GM20000 (cell line): ENCODE measurements around the gene CAPN2.

Experiments used
- DNase-seq: peaks from one replicate; pipeline ENCODE4 v3.0.0; 2012; ENCODE audit warnings: low spot score
- TF ChIP-seq, protein P1 (sequence below): IDR thresholded peaks from 2 replicates; pipeline ENCODE4 v1.5.1; 2012; ENCODE audit warnings: mild to moderate bottlenecking, control low read depth; ENCODE audit errors: extremely low read depth, missing control alignments

The CAPN2 gene

DNA sequence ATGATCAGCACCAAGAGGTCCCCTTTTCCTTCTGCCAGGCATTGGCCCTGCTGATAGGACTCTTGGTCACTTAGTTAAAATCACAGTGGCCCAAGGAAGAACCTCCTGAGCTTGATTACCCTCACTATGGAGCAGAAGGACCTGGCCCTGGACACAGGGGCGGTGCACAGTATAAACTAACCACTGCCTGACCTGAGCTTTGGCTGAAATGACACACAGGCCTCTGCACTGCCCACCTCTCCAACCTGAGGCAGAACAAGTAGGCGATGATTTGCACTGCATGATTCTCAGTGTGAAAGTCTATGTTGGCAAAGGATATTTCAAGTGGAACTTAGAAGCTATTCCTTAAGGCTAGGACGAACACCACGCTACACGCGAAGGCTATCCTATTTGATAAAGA is 48.5 kb downstream of the CAPN2 start:
- DNase-seq, result peak; percentile 3

GRCh38 chr1:223761411-223761810 is 49.1 kb downstream of the CAPN2 start:
- TF ChIP-seq, protein P1, sequence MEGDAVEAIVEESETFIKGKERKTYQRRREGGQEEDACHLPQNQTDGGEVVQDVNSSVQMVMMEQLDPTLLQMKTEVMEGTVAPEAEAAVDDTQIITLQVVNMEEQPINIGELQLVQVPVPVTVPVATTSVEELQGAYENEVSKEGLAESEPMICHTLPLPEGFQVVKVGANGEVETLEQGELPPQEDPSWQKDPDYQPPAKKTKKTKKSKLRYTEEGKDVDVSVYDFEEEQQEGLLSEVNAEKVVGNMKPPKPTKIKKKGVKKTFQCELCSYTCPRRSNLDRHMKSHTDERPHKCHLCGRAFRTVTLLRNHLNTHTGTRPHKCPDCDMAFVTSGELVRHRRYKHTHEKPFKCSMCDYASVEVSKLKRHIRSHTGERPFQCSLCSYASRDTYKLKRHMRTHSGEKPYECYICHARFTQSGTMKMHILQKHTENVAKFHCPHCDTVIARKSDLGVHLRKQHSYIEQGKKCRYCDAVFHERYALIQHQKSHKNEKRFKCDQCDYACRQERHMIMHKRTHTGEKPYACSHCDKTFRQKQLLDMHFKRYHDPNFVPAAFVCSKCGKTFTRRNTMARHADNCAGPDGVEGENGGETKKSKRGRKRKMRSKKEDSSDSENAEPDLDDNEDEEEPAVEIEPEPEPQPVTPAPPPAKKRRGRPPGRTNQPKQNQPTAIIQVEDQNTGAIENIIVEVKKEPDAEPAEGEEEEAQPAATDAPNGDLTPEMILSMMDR, result no peak
- no peak for DNase-seq

More for the DNA sequence above, 48.5 kb downstream of the CAPN2 start:
- TF ChIP-seq, protein P1, result no peak

DNA sequence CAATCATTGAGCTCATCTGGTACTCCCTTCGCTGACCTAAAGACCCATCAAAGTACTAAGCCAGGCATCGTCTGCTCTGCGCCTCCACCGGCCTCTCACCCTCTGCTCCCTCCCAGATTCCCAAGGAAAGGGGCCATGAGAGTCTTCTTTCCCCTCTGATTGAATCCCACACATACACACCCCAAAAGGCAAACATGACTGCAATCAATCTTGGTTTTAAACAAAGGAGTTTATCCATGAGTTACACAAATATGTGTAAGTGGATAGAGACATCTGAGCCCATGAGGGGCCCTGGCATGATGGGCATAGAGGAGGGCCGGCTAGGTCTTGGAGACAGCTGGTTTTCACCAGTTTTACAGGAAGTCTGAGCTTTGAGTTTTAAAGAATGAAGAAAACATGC is 50.9 kb downstream of the CAPN2 start:
- DNase-seq, result no peak
- TF ChIP-seq, protein P1, result no peak

DNA sequence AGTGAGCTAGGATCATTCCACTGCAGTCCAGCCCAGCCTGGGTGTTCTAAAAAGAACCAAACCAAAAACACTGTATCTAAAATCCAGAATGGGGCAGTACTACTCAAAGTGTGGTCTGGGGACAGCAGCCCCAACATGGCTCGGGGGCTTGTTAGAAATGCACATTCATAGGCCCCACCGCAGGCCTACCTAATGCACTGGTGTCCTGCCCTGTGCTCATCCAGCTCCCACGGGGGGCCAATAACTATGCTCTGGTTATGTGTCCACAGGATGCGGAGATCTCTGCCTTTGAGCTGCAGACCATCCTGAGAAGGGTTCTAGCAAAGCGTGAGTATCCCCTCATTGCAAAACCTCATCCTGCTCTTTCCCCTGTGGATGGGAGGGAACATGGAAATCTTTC is 51.5 kb downstream of the CAPN2 start:
- TF ChIP-seq, protein P1, result no peak
- DNase-seq, result no peak

DNA sequence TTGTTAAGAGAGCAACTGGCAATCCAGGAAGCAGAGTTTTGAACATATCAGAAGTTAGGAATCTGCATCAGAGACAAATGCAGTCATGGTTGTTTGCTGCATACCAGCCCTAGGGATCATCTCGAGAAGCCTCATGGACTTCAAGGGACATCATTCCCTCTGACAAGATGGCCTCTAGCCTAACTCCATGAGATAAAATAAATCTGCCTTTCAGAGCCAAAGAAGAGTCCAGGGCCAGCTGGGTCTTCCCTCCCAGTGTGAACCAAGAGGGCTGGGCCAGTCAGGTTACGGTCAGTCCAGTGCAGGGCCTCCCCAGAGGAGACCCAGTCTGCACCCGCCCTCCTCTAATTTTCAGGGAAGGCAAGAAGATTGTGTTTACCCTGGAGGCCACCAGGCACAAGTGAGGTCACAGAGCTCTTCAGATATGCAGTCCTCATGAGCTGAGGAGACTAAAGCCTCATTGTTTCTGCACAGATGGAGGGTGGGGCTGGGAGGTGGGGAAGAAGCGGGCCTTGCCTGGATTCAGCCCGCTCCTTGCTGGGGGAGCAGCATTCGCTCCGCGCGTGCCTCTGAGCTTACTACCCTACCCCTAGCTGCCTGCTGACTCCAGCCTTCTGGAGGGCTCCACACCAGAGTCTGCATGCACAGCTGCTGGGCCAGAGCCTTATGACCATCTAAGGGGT is 52.8 kb downstream of the CAPN2 start:
- TF ChIP-seq, protein P1, result no peak
- no peak for DNase-seq

GRCh38 chr1:223765719-223766340 is 53.5 kb downstream of the CAPN2 start:
- TF ChIP-seq, protein P1, result no peak
- DNase-seq, result no peak

GRCh38 chr1:223770621-223771315 is 58.4 kb downstream of the CAPN2 start:
- no peak for DNase-seq
- TF ChIP-seq, protein P1, result no peak
